Mesenchymal stem cell (in vitro differentiated cells and primary cell): ENCODE results near the gene RPL10.

Experiments used
- DNase-seq: peaks from one replicate; pipeline ENCODE4 v3.0.0-alpha.2; 2013
- H2AFZ ChIP-seq: one replicate; pipeline ENCODE4 v1.6.1; 2013; ENCODE audit warnings: low read depth, mild to moderate bottlenecking, control low read depth, inconsistent platforms, low read length, moderate library complexity
- H2AK5ac ChIP-seq: 2 replicates; pipeline ENCODE4 v1.6.1; 2013; ENCODE audit warnings: low read length, moderate library complexity, mild to moderate bottlenecking, inconsistent platforms; ENCODE audit not compliant: severe bottlenecking
- H2BK120ac ChIP-seq: one replicate; pipeline ENCODE4 v1.6.1; 2013; ENCODE audit warnings: low read depth, mild to moderate bottlenecking, inconsistent platforms, low read length, moderate library complexity
- H2BK12ac ChIP-seq, 2 experiments: one replicate each; pipeline ENCODE4 v1.6.1; 2013; ENCODE audit warnings: inconsistent platforms in 2 of 2, low read length in 2 of 2, mild to moderate bottlenecking in 2 of 2, moderate library complexity in 2 of 2, control low read depth in 1 of 2
- H2BK15ac ChIP-seq: one replicate; pipeline ENCODE4 v1.6.1; 2013; ENCODE audit warnings: mild to moderate bottlenecking, low read depth, inconsistent platforms; ENCODE audit not compliant: poor library complexity, severe bottlenecking
- H2BK5ac ChIP-seq: 2 replicates; pipeline ENCODE4 v1.6.1; 2013; ENCODE audit warnings: low read depth, mild to moderate bottlenecking, low read length, control low read depth, inconsistent platforms; ENCODE audit not compliant: poor library complexity, severe bottlenecking
- H3K14ac ChIP-seq, 2 experiments: one replicate each; pipeline ENCODE4 v1.6.1; 2013; ENCODE audit warnings: inconsistent platforms in 2 of 2, low read length in 2 of 2, control low read depth in 1 of 2, mild to moderate bottlenecking in 1 of 2, moderate library complexity in 1 of 2
- H3K18ac ChIP-seq, 2 experiments: one replicate each; pipeline ENCODE4 v1.6.1; 2013; ENCODE audit warnings: inconsistent platforms in 2 of 2, low read length in 2 of 2, control low read depth in 1 of 2, low read depth in 1 of 2, mild to moderate bottlenecking in 1 of 2
- H3K23ac ChIP-seq, 2 experiments: one replicate each; pipeline ENCODE4 v1.6.1; 2013; ENCODE audit warnings: inconsistent platforms in 2 of 2, low read length in 2 of 2, mild to moderate bottlenecking in 2 of 2, moderate library complexity in 2 of 2, control low read depth in 1 of 2
- H3K27ac ChIP-seq: 2 replicates; pipeline ENCODE4 v1.5.1; 2013; ENCODE audit warnings: mild to moderate bottlenecking, moderate library complexity, low read length, control low read depth, inconsistent platforms; ENCODE audit not compliant: poor library complexity, severe bottlenecking
- H3K27me3 ChIP-seq, 2 experiments: 2 replicates each; pipeline versions ENCODE4 v1.6.1 to v1.7.0; 2013; ENCODE audit warnings: low read length in 2 of 2, mild to moderate bottlenecking in 2 of 2, moderate library complexity in 2 of 2, control low read depth in 1 of 2, inconsistent platforms in 1 of 2; ENCODE audit not compliant: control insufficient read depth in 1 of 2, insufficient read depth in 1 of 2
- H3K36me3 ChIP-seq, 2 experiments: 2 replicates each; pipeline versions ENCODE4 v1.6.1 to v1.7.0; 2013; ENCODE audit warnings: low read length in 2 of 2, control low read depth in 1 of 2, inconsistent platforms in 1 of 2, low read depth in 1 of 2, mild to moderate bottlenecking in 1 of 2; ENCODE audit not compliant: insufficient read depth in 2 of 2, control insufficient read depth in 1 of 2
- H3K4ac ChIP-seq, 2 experiments: one replicate each; pipeline ENCODE4 v1.6.1; 2013; ENCODE audit warnings: inconsistent platforms in 2 of 2, low read length in 2 of 2, mild to moderate bottlenecking in 2 of 2, moderate library complexity in 2 of 2, control low read depth in 1 of 2, low read depth in 1 of 2
- H3K4me1 ChIP-seq: 2 replicates; pipeline ENCODE4 v1.6.1; 2013; ENCODE audit warnings: low read depth, low read length, control low read depth; ENCODE audit not compliant: control insufficient read depth, insufficient read depth
- H3K4me2 ChIP-seq: 2 replicates; pipeline ENCODE4 v1.6.1; 2013; ENCODE audit warnings: low read length, mild to moderate bottlenecking, inconsistent platforms; ENCODE audit not compliant: poor library complexity, severe bottlenecking
- H3K4me3 ChIP-seq, 2 experiments: 2 replicates each; pipeline versions ENCODE4 v1.5.1 to v1.7.0; 2013; ENCODE audit warnings: low read length in 2 of 2, mild to moderate bottlenecking in 2 of 2, control low read depth in 1 of 2, low read depth in 1 of 2; ENCODE audit not compliant: insufficient read depth in 1 of 2
- H3K79me1 ChIP-seq: replicated peaks from 2 replicates; pipeline ENCODE4 v1.6.1; 2013; ENCODE audit warnings: mild to moderate bottlenecking, control low read depth, low read length, inconsistent platforms; ENCODE audit not compliant: poor library complexity, severe bottlenecking
- H3K9ac ChIP-seq: 2 replicates; pipeline ENCODE4 v1.7.0; 2013; ENCODE audit warnings: mild to moderate bottlenecking, low read length, moderate library complexity
- H3K9me3 ChIP-seq: 2 replicates; pipeline ENCODE4 v1.7.0; 2013; ENCODE audit warnings: mild to moderate bottlenecking, low read length; ENCODE audit not compliant: control insufficient read depth
- H4K8ac ChIP-seq: one replicate; pipeline ENCODE4 v1.6.1; 2013; ENCODE audit warnings: inconsistent platforms, mild to moderate bottlenecking, low read length, moderate library complexity
- H4K91ac ChIP-seq: one replicate; pipeline ENCODE4 v1.6.1; 2013; ENCODE audit warnings: mild to moderate bottlenecking, low read length, inconsistent platforms
- WGBS: methylation state at CpG from one replicate; pipeline ENCODE4 v1.1.7; 2013; ENCODE audit warnings: mixed read lengths; 5-methylcytosine and 5-hydroxymethylcytosine counted together

Gene RPL10

GRCh38 chrX:154445776-154446175, 47.6 kb downstream of the RPL10 start:
- no peak overlapping the region for H3K9ac ChIP-seq
- no peak overlapping the region for H3K18ac ChIP-seq
- H4K91ac ChIP-seq, result no peak overlapping the region
- H3K4me2 ChIP-seq, result no peak overlapping the region
- no peak for DNase-seq
- H3K9me3 ChIP-seq, result no peaks in the 10 kb centered on the region
- H2BK15ac ChIP-seq, result no peak overlapping the region
- peak overlapping the region in 1 of 2 experiments; percentile 79 for H3K4me3 ChIP-seq
- H3K23ac ChIP-seq, result no peak overlapping the region
- H2AFZ ChIP-seq, result no peak overlapping the region
- no peak overlapping the region for H3K14ac ChIP-seq
- peaks cover 24% of the 10 kb centered on the region for H3K4me1 ChIP-seq
- peaks cover 18% of the 10 kb centered on the region for H3K79me1 ChIP-seq
- H2BK5ac ChIP-seq, result no peak overlapping the region
- H3K27me3 ChIP-seq, result no peaks in the 10 kb centered on the region
- H3K27ac ChIP-seq, result no peak overlapping the region
- WGBS, result over 99% methylated on average over 16 of the region's 16 CpGs
- H3K4ac ChIP-seq, result no peak overlapping the region
- H2BK120ac ChIP-seq, result no peak overlapping the region
- H4K8ac ChIP-seq, result no peak overlapping the region
- no peak overlapping the region for H2AK5ac ChIP-seq
- peaks cover 73 to 80% of the 10 kb centered on the region in 2 experiments for H3K36me3 ChIP-seq
- no peak overlapping the region for H2BK12ac ChIP-seq

- Histone ChIP-seq H3K18ac (no peak overlapping the region), H3K4ac (no peak overlapping the region), H3K23ac (no peak overlapping the region), H4K91ac (no peak overlapping the region), H2AFZ (no peak overlapping the region), H3K9ac (no peak overlapping the region), H3K9me3 (no peaks in the 10 kb centered on the region), H4K8ac (no peak overlapping the region), H2BK15ac (no peak overlapping the region), H2BK5ac (no peak overlapping the region), H2BK120ac (no peak overlapping the region), H3K14ac (no peak overlapping the region), H3K27me3 (no peaks in the 10 kb centered on the region), H3K4me2 (no peak overlapping the region), H3K79me1 (peaks cover 22% of the 10 kb centered on the region), H3K36me3 (peaks cover 76 to 80% of the 10 kb centered on the region in 2 experiments), H3K4me3 (no peak overlapping the region), H2BK12ac (no peak overlapping the region), H2AK5ac (no peak overlapping the region), H3K4me1 (peaks cover 26% of the 10 kb centered on the region), H3K27ac (no peak overlapping the region)
- no peak for DNase-seq
- WGBS, result 95% methylated on average over 11 of the region's 12 CpGs
Observed at GRCh38 chrX:154446430-154446829, 48.3 kb downstream of the RPL10 start.

GRCh38 chrX:154448484-154448883, 50.3 kb downstream of the RPL10 start:
- peak overlapping the region in 1 of 2 experiments; percentile 33 for H3K18ac ChIP-seq
- H3K27me3 ChIP-seq, result no peaks in the 10 kb centered on the region
- H3K14ac ChIP-seq, result no peak overlapping the region
- H3K4me2 ChIP-seq, result no peak overlapping the region
- H4K8ac ChIP-seq, result no peak overlapping the region
- no peak overlapping the region for H3K4me3 ChIP-seq
- no peak overlapping the region for H2AK5ac ChIP-seq
- H3K4ac ChIP-seq, result no peak overlapping the region
- no peak overlapping the region for H3K27ac ChIP-seq
- no peak overlapping the region for H3K23ac ChIP-seq
- H3K9me3 ChIP-seq, result no peaks in the 10 kb centered on the region
- peaks cover 26% of the 10 kb centered on the region for H3K4me1 ChIP-seq
- no peak overlapping the region for H3K9ac ChIP-seq
- 95% methylated on average over 14 of the region's 14 CpGs for WGBS
- H3K79me1 ChIP-seq, result peaks cover 22% of the 10 kb centered on the region
- H2BK15ac ChIP-seq, result no peak overlapping the region
- no peak overlapping the region for H2BK12ac ChIP-seq
- H2BK120ac ChIP-seq, result no peak overlapping the region
- no peak overlapping the region for H2BK5ac ChIP-seq
- H2AFZ ChIP-seq, result no peak overlapping the region
- no peak for DNase-seq
- H3K36me3 ChIP-seq, result peaks cover 68 to 74% of the 10 kb centered on the region in 2 experiments
- no peak overlapping the region for H4K91ac ChIP-seq

- Histone ChIP-seq H3K23ac (no peak overlapping the region), H2BK12ac (no peak overlapping the region), H3K4ac (no peak overlapping the region), H2AK5ac (no peak overlapping the region), H2AFZ (no peak overlapping the region), H3K27ac (no peak overlapping the region), H3K9me3 (no peaks in the 10 kb centered on the region), H3K4me1 (peaks cover 24% of the 10 kb centered on the region), H3K79me1 (peaks cover 22% of the 10 kb centered on the region), H2BK5ac (no peak overlapping the region), H3K36me3 (peaks cover 73 to 74% of the 10 kb centered on the region in 2 experiments), H2BK15ac (no peak overlapping the region), H3K14ac (no peak overlapping the region), H3K9ac (no peak overlapping the region), H3K27me3 (no peaks in the 10 kb centered on the region), H2BK120ac (no peak overlapping the region), H3K4me3 (no peak overlapping the region), H4K8ac (no peak overlapping the region), H4K91ac (no peak overlapping the region), H3K18ac (no peak overlapping the region), H3K4me2 (no peak overlapping the region)
- WGBS, result 95% methylated on average over 16 of the region's 18 CpGs
- no peak for DNase-seq
Observed at GRCh38 chrX:154449618-154450017, 51.4 kb downstream of the RPL10 start.
